Neural progenitor cell (in vitro differentiated cells): Measurements from ENCODE around the gene TXNDC17.

ENCODE experiments used
- CTCF ChIP-seq: fragments of 200-600 bp; sonication (generic); IDR thresholded peaks from 2 replicates; pipeline ENCODE4 v1.5.1; 2017; ENCODE audit warnings: antibody characterized with exemption, mild to moderate bottlenecking
- EZH2 ChIP-seq: fragments of 200-600 bp; sonication (generic); IDR thresholded peaks from 2 replicates; pipeline ENCODE4 v1.6.1; 2017; ENCODE audit warnings: antibody characterized with exemption, mild to moderate bottlenecking, moderate library complexity

GRCh38 chr17:6632530-6632929 lies 8.3 kb upstream of the TXNDC17 start:
- TF ChIP-seq CTCF = no peak
- TF ChIP-seq EZH2 = no peak
